Natural killer cell (primary cell): ENCODE measurements around the gene CCDC60. TPM values are rescaled to one million over a fixed set of nuclear protein-coding genes. Genes with fewer than 3 reads are reported as not detected.

Experiments used
- ATAC-seq, 3 donors: fragments of 150-1000 bp in 2 of 3; fragments of 200-7000 bp in 1 of 3; cut with Tn5 transposase; 1 replicate in 1 of 3; 2 replicates in 2 of 3; pipeline ENCODE4 v1.10.0; 2021; ENCODE audit warnings: mild to moderate bottlenecking in 2 of 3, moderate library complexity in 2 of 3
- DNase-seq, 2 donors: peaks; one replicate each; pipeline versions ENCODE4 v3.0.0 to v3.0.0-alpha.2; 2013 to 2021; ENCODE audit warnings: mixed read lengths in 1 of 2
- H3K27ac ChIP-seq: one replicate; pipeline ENCODE4 v1.5.1; 2013; ENCODE audit warnings: mild to moderate bottlenecking, low read length
- H3K27me3 ChIP-seq: one replicate; pipeline ENCODE4 v1.6.1; 2013; ENCODE audit warnings: low read length; ENCODE audit not compliant: control insufficient read depth, insufficient read depth
- H3K36me3 ChIP-seq: one replicate; pipeline ENCODE4 v1.6.1; 2013; ENCODE audit warnings: low read length; ENCODE audit not compliant: control insufficient read depth, insufficient read depth
- H3K4me1 ChIP-seq: one replicate; pipeline ENCODE4 v1.6.1; 2013; ENCODE audit warnings: low read length; ENCODE audit not compliant: control insufficient read depth, insufficient read depth
- H3K4me3 ChIP-seq: one replicate; pipeline ENCODE4 v1.5.1; 2013; ENCODE audit warnings: low read length
- H3K9me3 ChIP-seq: one replicate; pipeline ENCODE4 v1.6.1; 2013; ENCODE audit warnings: low read length; ENCODE audit not compliant: control insufficient read depth, insufficient read depth
- H3K27ac Mint-ChIP-seq, 2 donors: one replicate each; pipeline ENCODE4 v1.8.0; 2022; ENCODE audit warnings: mild to moderate bottlenecking in 2 of 2, mixed read lengths in 2 of 2, moderate library complexity in 1 of 2
- H3K27me3 Mint-ChIP-seq, 2 donors: one replicate each; pipeline ENCODE4 v1.8.0; 2022; ENCODE audit warnings: low read depth in 2 of 2, mixed read lengths in 2 of 2
- H3K36me3 Mint-ChIP-seq: one replicate; pipeline ENCODE4 v1.8.0; 2022; ENCODE audit warnings: mixed read lengths
- H3K4me1 Mint-ChIP-seq, 2 donors: one replicate each; pipeline ENCODE4 v1.8.0; 2022; ENCODE audit warnings: mixed read lengths in 2 of 2
- H3K4me3 Mint-ChIP-seq: one replicate; pipeline ENCODE4 v1.8.0; 2022; ENCODE audit warnings: mild to moderate bottlenecking, moderate library complexity, mixed read lengths
- H3K9me3 Mint-ChIP-seq, 2 donors: one replicate each; pipeline ENCODE4 v1.8.0; 2022; ENCODE audit warnings: mixed read lengths in 2 of 2
- CTCF ChIP-seq: fragments of 200-600 bp; IDR thresholded peaks from one replicate; pipeline ENCODE4 v1.8.0; 2022; ENCODE audit warnings: antibody characterized with exemption
- WGBS: methylation state at CpG from one replicate; pipeline ENCODE4 v1.1.7; 2013; ENCODE audit warnings: missing lambda C conversion rate; ENCODE audit not compliant: insufficient coverage; 5-methylcytosine and 5-hydroxymethylcytosine counted together
- intact Hi-C: fragments of 100-400 bp; cut with micrococcal nuclease; formaldehyde crosslinking; loops from one replicate; pipeline ENCODE4 v1.14.2; 2022
- total RNA-seq, 4 donors: library from RNA; stranded (reverse); fragments of 120-200 nt in 1 of 4; gene quantifications; one replicate each; pipeline versions ENCODE4 v1.2.3 to v1.2.4, GENCODE V29; 2013 to 2022

Gene CCDC60
- total RNA-seq, 3 donors from 2014 or later (not counting 1 experiment from before 2014, with no cell fraction given), result not detected

- no peak for TF ChIP-seq CTCF
- DNase-seq, result no peak
- Mint-ChIP-seq H3K9me3 (peaks cover 2 to 5% of the 10 kb centered on the region in 2 donors), H3K27ac (no peak overlapping the region), H3K4me1 (no peaks in the 10 kb centered on the region), H3K36me3 (no peaks in the 10 kb centered on the region), H3K27me3 (peaks cover 9 to 12% of the 10 kb centered on the region in 2 donors), H3K4me3 (no peak overlapping the region)
- intact Hi-C loops, result no loop called here
- Histone ChIP-seq H3K36me3 (no peaks in the 10 kb centered on the region), H3K4me3 (no peak overlapping the region), H3K4me1 (no peaks in the 10 kb centered on the region), H3K27me3 (no peaks in the 10 kb centered on the region), H3K9me3 (no peaks in the 10 kb centered on the region), H3K27ac (no peak overlapping the region)
- no peak for ATAC-seq
- WGBS, result 75% methylated on average over 2 of the region's 4 CpGs
Observed at GRCh38 chr12:119378903-119379302, 44.4 kb downstream of the CCDC60 start.

GRCh38 chr12:119381471-119382235 lies 47.1 kb downstream of the CCDC60 start:
- intact Hi-C loops, result no loop called here
- WGBS, result 75% methylated on average over 5 of the region's 5 CpGs
- TF ChIP-seq CTCF, result no peak

GRCh38 chr12:119383206-119383605 lies 48.7 kb downstream of the CCDC60 start:
- H3K4me3 ChIP-seq, result no peak overlapping the region
- WGBS, result 91% methylated on average over 7 of the region's 7 CpGs
- no peak overlapping the region for H3K27ac ChIP-seq
- Mint-ChIP-seq H3K27me3 (peaks cover 0 to 12% of the 10 kb centered on the region in 2 donors), H3K27ac (no peak overlapping the region), H3K36me3 (no peaks in the 10 kb centered on the region), H3K9me3 (peaks cover 2 to 5% of the 10 kb centered on the region in 2 donors), H3K4me3 (no peak overlapping the region), H3K4me1 (no peaks in the 10 kb centered on the region)
- H3K36me3 ChIP-seq, result no peaks in the 10 kb centered on the region
- no peaks in the 10 kb centered on the region for H3K27me3 ChIP-seq
- H3K4me1 ChIP-seq, result no peaks in the 10 kb centered on the region
- H3K9me3 ChIP-seq, result no peaks in the 10 kb centered on the region
- ATAC-seq (no peak), DNase-seq (no peak)
- no peak for TF ChIP-seq CTCF
- intact Hi-C loops, result no loop called here

More at GRCh38 chr12:119381471-119382235, 47.1 kb downstream of the CCDC60 start:
- no peaks in the 10 kb centered on the region for H3K27me3 ChIP-seq
- no peaks in the 10 kb centered on the region for H3K4me1 Mint-ChIP-seq
- no peak overlapping the region for H3K4me3 ChIP-seq
- no peak overlapping the region for H3K4me3 Mint-ChIP-seq
- ATAC-seq (no peak), DNase-seq (no peak)
- no peaks in the 10 kb centered on the region for H3K36me3 Mint-ChIP-seq
- H3K9me3 Mint-ChIP-seq, result peaks cover 2 to 5% of the 10 kb centered on the region in 2 donors
- H3K9me3 ChIP-seq, result no peaks in the 10 kb centered on the region
- no peaks in the 10 kb centered on the region for H3K4me1 ChIP-seq
- H3K36me3 ChIP-seq, result no peaks in the 10 kb centered on the region
- H3K27ac Mint-ChIP-seq, result no peak overlapping the region
- H3K27me3 Mint-ChIP-seq, result peaks cover 3 to 12% of the 10 kb centered on the region in 2 donors
- H3K27ac ChIP-seq, result no peak overlapping the region
